GM12878 (cell line): ENCODE data around the gene TSPYL2. TPM values are rescaled to one million over a fixed set of nuclear protein-coding genes. Genes with fewer than 3 reads are reported as not detected.

ENCODE experiments used
- ATAC-seq: fragments of 200-7000 bp; cut with Tn5 transposase; 3 replicates; pipeline ENCODE4 v1.9.1; 2020; ENCODE audit warnings: mild to moderate bottlenecking, moderate library complexity
- BruUV-seq: library from RNA; stranded (reverse); fragments of 400-500 nt; replicated peaks from 2 replicates; lab custom pipeline; 2021; lab: Mats Ljungman, UMichigan
- CTCF ChIA-PET: fragments of 300-600 bp; sonication (Branson Sonifier 250); formaldehyde crosslinking; extraction: SDS; loops from one replicate; lab custom pipeline; 2021; ENCODE audit warnings: inconsistent platforms; lab: Yijun Ruan, JAX
- POLR2A ChIA-PET: fragments of 350-600 bp; formaldehyde crosslinking; extraction: SDS; loops from one replicate; lab custom pipeline; 2021; ENCODE audit warnings: inconsistent platforms; lab: Charles Lee
- RAD21 ChIA-PET: fragments of 300-600 bp; sonication (Branson Sonifier 250); formaldehyde crosslinking; loops from one replicate; lab custom pipeline; 2023; ENCODE audit warnings: antibody characterized with exemption; ENCODE audit not compliant: unreplicated experiment; lab: Charles Lee
- SMC1A ChIA-PET: fragments of 300-600 bp; sonication (Branson Sonifier 250); formaldehyde crosslinking; loops from one replicate; lab custom pipeline; 2023; ENCODE audit not compliant: unreplicated experiment, uncharacterized antibody; lab: Charles Lee
- DNase-seq: peaks from one replicate; pipeline ENCODE4 v3.0.0-alpha.2; 2011; ENCODE audit warnings: low read depth, low spot score
- FAIRE-seq: peaks from 3 replicates; lab custom pipeline; 2011; peaks lifted over from hg19 to GRCh38; lab: Jason Lieb, UNC
- H2AFZ ChIP-seq: 2 replicates; pipeline ENCODE4 v1.6.0; 2011; ENCODE audit warnings: low read depth, low read length, control low read depth; ENCODE audit not compliant: control insufficient read depth
- H3K27ac ChIP-seq: 2 replicates; pipeline ENCODE4 v1.5.1; 2011; ENCODE audit warnings: control low read depth; ENCODE audit not compliant: control insufficient read depth, insufficient read depth
- H3K27me3 ChIP-seq, 2 experiments: replicated peaks in 1 of 2; 2 replicates each; pipeline versions ENCODE4 v1.6.0 to v1.6.1; 2011; ENCODE audit warnings: low read length in 1 of 2; ENCODE audit not compliant: control insufficient read depth in 2 of 2, insufficient read depth in 2 of 2
- H3K36me3 ChIP-seq, 2 experiments: 2 replicates each; pipeline ENCODE4 v1.5.1; 2011; ENCODE audit warnings: low read length in 1 of 2; ENCODE audit not compliant: control insufficient read depth in 2 of 2, insufficient read depth in 2 of 2
- H3K4me1 ChIP-seq: 2 replicates; pipeline ENCODE4 v1.6.1; 2011; ENCODE audit warnings: mild to moderate bottlenecking, low read length, moderate library complexity, mixed read lengths; ENCODE audit not compliant: control insufficient read depth, insufficient read depth
- H3K4me2 ChIP-seq: 2 replicates; pipeline ENCODE4 v1.6.0; 2011; ENCODE audit warnings: control low read depth; ENCODE audit not compliant: control insufficient read depth, insufficient read depth
- H3K4me3 ChIP-seq: fragments of 200-600 bp; sonication (generic); 2 replicates; pipeline ENCODE4 v1.5.1; 2016
- H3K79me2 ChIP-seq: 2 replicates; pipeline ENCODE4 v1.6.0; 2011; ENCODE audit warnings: low read length; ENCODE audit not compliant: control insufficient read depth, insufficient read depth
- H3K9ac ChIP-seq: 2 replicates; pipeline ENCODE4 v1.8.0; 2011; ENCODE audit warnings: low read length, control low read depth, mixed read lengths; ENCODE audit not compliant: control insufficient read depth, insufficient read depth
- H3K9me3 ChIP-seq: replicated peaks from 3 replicates; pipeline ENCODE4 v1.5.1; 2011; ENCODE audit warnings: mild to moderate bottlenecking, low read length; ENCODE audit not compliant: control insufficient read depth, insufficient read depth
- H4K20me1 ChIP-seq: 2 replicates; pipeline ENCODE4 v1.6.0; 2011; ENCODE audit not compliant: control insufficient read depth, insufficient read depth
- CBFB ChIP-seq: IDR thresholded peaks from 2 replicates; pipeline ENCODE4 v1.6.1; 2016; ENCODE audit warnings: antibody characterized with exemption, low read depth
- CHD4 ChIP-seq: fragments of 200-600 bp; sonication (generic); IDR thresholded peaks from 2 replicates; pipeline ENCODE4 v1.6.1; 2016; ENCODE audit warnings: mild to moderate bottlenecking
- FOXM1 ChIP-seq: IDR thresholded peaks from 2 replicates; pipeline ENCODE4 v1.6.1; 2012; ENCODE audit warnings: low read depth, mild to moderate bottlenecking, inconsistent platforms, low read length, moderate library complexity
- HSF1 ChIP-seq: fragments of 150-350 bp; IDR thresholded peaks from 2 replicates; pipeline ENCODE4 v1.6.1; 2014; ENCODE audit warnings: mild to moderate bottlenecking, low read depth, low read length
- JUNB ChIP-seq: IDR thresholded peaks from 2 replicates; pipeline ENCODE4 v1.6.1; 2016; ENCODE audit warnings: antibody characterized with exemption, mild to moderate bottlenecking
- MLLT1 ChIP-seq: fragments of 450-650 bp; IDR thresholded peaks from 2 replicates; pipeline ENCODE4 v1.6.1; 2016; ENCODE audit warnings: mild to moderate bottlenecking
- MYB ChIP-seq: fragments of 150-350 bp; IDR thresholded peaks from 2 replicates; pipeline ENCODE4 v1.6.1; 2014; ENCODE audit warnings: mild to moderate bottlenecking, low read depth, low read length, borderline replicate concordance
- NR2F1 ChIP-seq: fragments of 450-650 bp; conservative IDR thresholded peaks from 2 replicates; pipeline ENCODE4 v1.6.1; 2017; ENCODE audit warnings: mild to moderate bottlenecking
- NRF1 ChIP-seq: conservative IDR thresholded peaks from 2 replicates; pipeline ENCODE4 v1.6.1; 2011; ENCODE audit warnings: mild to moderate bottlenecking, low read depth, low read length, improper control_type of control experiment
- POLR2AphosphoS2 ChIP-seq: IDR thresholded peaks from 2 replicates; pipeline ENCODE4 v1.6.1; 2011; ENCODE audit warnings: low read depth, mild to moderate bottlenecking, low read length, improper control_type of control experiment, moderate library complexity
- POU2F2 ChIP-seq: IDR thresholded peaks from 3 replicates; pipeline ENCODE4 v1.6.1; 2011; ENCODE audit warnings: low read depth, mild to moderate bottlenecking, low read length, borderline replicate concordance
- SMAD5 ChIP-seq: IDR thresholded peaks from 2 replicates; pipeline ENCODE4 v1.6.1; 2016; ENCODE audit warnings: antibody characterized with exemption, low read depth
- SP1 ChIP-seq: IDR thresholded peaks from one replicate; pipeline ENCODE4 v1.6.1; 2011; ENCODE audit warnings: low read depth, low read length
- TAF1 ChIP-seq: IDR thresholded peaks from 2 replicates; pipeline ENCODE4 v1.6.1; 2011; ENCODE audit warnings: mild to moderate bottlenecking, low read depth, low read length, borderline replicate concordance
- TARDBP ChIP-seq: IDR thresholded peaks from 2 replicates; pipeline ENCODE4 v1.6.1; 2016; ENCODE audit warnings: borderline replicate concordance
- TCF3 ChIP-seq: IDR thresholded peaks from 2 replicates; pipeline ENCODE4 v1.6.1; 2012; ENCODE audit warnings: low read depth, mild to moderate bottlenecking, low read length, borderline replicate concordance; ENCODE audit not compliant: insufficient read depth
- YBX1 ChIP-seq: fragments of 450-650 bp; IDR thresholded peaks from 2 replicates; pipeline ENCODE4 v1.6.1; 2016; ENCODE audit warnings: antibody characterized with exemption
- ZNF622 ChIP-seq: fragments of 450-650 bp; IDR thresholded peaks from 2 replicates; pipeline ENCODE4 v1.6.1; 2017; ENCODE audit warnings: mild to moderate bottlenecking, inconsistent platforms
- WGBS: methylation state at CpG from one replicate; pipeline ENCODE4 v1.1.6; 2016; ENCODE audit warnings: low lambda C conversion rate; ENCODE audit not compliant: insufficient replicate concordance, insufficient coverage; ENCODE audit errors: missing lambda C conversion rate; 5-methylcytosine and 5-hydroxymethylcytosine counted together
- in situ Hi-C: fragments of 300-500 bp; cut with MboI; formaldehyde crosslinking; loops from 9 replicates; pipeline ENCODE4 v1.14.3; 2018; ENCODE audit warnings: mixed read lengths
- intact Hi-C: fragments of 100-400 bp; cut with micrococcal nuclease; formaldehyde crosslinking; loops from one replicate; pipeline ENCODE4 v1.14.2; 2022; ENCODE audit not compliant: unreplicated experiment
- polyA plus RNA-seq, 11 experiments: library from polyadenylated mRNA; depleted of rRNA in 4 of 11; unstranded in 6 of 11; stranded (reverse) in 5 of 11; fragments of >200 nt; fragmentation: Nextera tagmentation in 4 of 11; fragmentation: Illumina TruSeq in 1 of 11; extraction: Ambion mirVana in 4 of 11; extraction: Trizol in 1 of 11; gene quantifications; 1 replicate in 1 of 11; 2 replicates in 10 of 11; pipeline versions ENCODE4 v1.2.1 to v1.2.3, GENCODE V29; 2011 to 2016; ENCODE audit warnings: inconsistent platforms in 2 of 11, missing spikeins in 2 of 11, low read depth in 1 of 11
- total RNA-seq, 4 experiments: library from RNA; depleted of rRNA in 3 of 4; stranded (reverse); fragments of >200 nt in 3 of 4; fragmentation: Illumina TruSeq in 1 of 4; extraction: Trizol in 1 of 4; gene quantifications; 2 replicates each; pipeline versions ENCODE4 v1.2.1 to v1.2.3, GENCODE V29; 2013 to 2021

TSPYL2 gene
- total and polyA plus RNA-seq, 10 of the 15 experiments (the other 5 are each of a cell fraction or from before 2014, with no cell fraction given): 0.53 to 24.6 (median 14.5) TPM

GRCh38 chrX:53075011-53075410 lies 7.2 kb upstream of the TSPYL2 start:
- RAD21 ChIA-PET: no interaction called here
- DNase-seq: no peak
- in situ Hi-C loops (no loop called here), intact Hi-C loops (no loop called here)
- no peak overlapping the region for H3K4me3 ChIP-seq
- TF ChIP-seq SMAD5 (no peak), NR2F1 (0 out of 2 replicates have a peak, but pooled peaks have one; percentile 24)
- no peaks in the 10 kb centered on the region for H3K4me1 ChIP-seq
- CTCF ChIA-PET: no interaction called here
- no peaks in the 10 kb centered on the region for H3K9me3 ChIP-seq
- 66% methylated on average over 7 of the region's 7 CpGs for WGBS
- H3K79me2 ChIP-seq: no peaks in the 10 kb centered on the region
- H3K4me2 ChIP-seq: no peak overlapping the region
- SMC1A ChIA-PET: no interaction called here
- no peaks in the 10 kb centered on the region for H4K20me1 ChIP-seq
- POLR2A ChIA-PET: no interaction called here
- H3K27me3 ChIP-seq: no peaks in the 10 kb centered on the region
- no peaks in the 10 kb centered on the region for H3K36me3 ChIP-seq
- no peak overlapping the region for H3K27ac ChIP-seq
- no TSS peak for BruUV-seq
- ATAC-seq: no peak
- no peak for FAIRE-seq
- no peak overlapping the region for H3K9ac ChIP-seq
- no peak overlapping the region for H2AFZ ChIP-seq

- no peaks in the 10 kb centered on the region for H3K4me1 ChIP-seq
- SMC1A ChIA-PET: no interaction called here
- H4K20me1 ChIP-seq: no peaks in the 10 kb centered on the region
- ATAC-seq (no peak), DNase-seq (no peak), FAIRE-seq (no peak)
- no peak overlapping the region for H2AFZ ChIP-seq
- H3K4me2 ChIP-seq: no peak overlapping the region
- no peak overlapping the region for H3K4me3 ChIP-seq
- intact Hi-C loops: no loop called here
- H3K27ac ChIP-seq: no peak overlapping the region
- no peak overlapping the region for H3K9ac ChIP-seq
- 87% methylated on average over 21 of the region's 21 CpGs for WGBS
- CTCF ChIA-PET: no interaction called here
- in situ Hi-C loops: no loop called here
- BruUV-seq: no TSS peak
- POLR2A ChIA-PET: no interaction called here
- H3K36me3 ChIP-seq: no peaks in the 10 kb centered on the region
- RAD21 ChIA-PET: no interaction called here
- H3K9me3 ChIP-seq: no peaks in the 10 kb centered on the region
- H3K79me2 ChIP-seq: no peaks in the 10 kb centered on the region
- no peaks in the 10 kb centered on the region for H3K27me3 ChIP-seq
- no peak for TF ChIP-seq MYB
- TF ChIP-seq MLLT1: no peak
- TF ChIP-seq POLR2AphosphoS2: no peak
- TF ChIP-seq TAF1: no peak
- TF ChIP-seq SP1: no peak
- no peak for TF ChIP-seq JUNB
- TF ChIP-seq POU2F2: no peak
- TF ChIP-seq TARDBP: no peak
- TF ChIP-seq CHD4: no peak
- TF ChIP-seq NRF1: no peak
- no peak for TF ChIP-seq ZNF622
- TF ChIP-seq FOXM1: no peak
- TF ChIP-seq TCF3: no peak
- no peak for TF ChIP-seq CBFB
- TF ChIP-seq HSF1: no peak
- TF ChIP-seq YBX1: no peak
Measured at GRCh38 chrX:53076671-53077070, 5.5 kb upstream of the TSPYL2 start.
